Pancreas (tissue), 10 donors: ENCODE data around the gene CIB4. TPM values are rescaled to one million over a fixed set of nuclear protein-coding genes. Genes with fewer than 3 reads are reported as not detected.

Experiments
- ATAC-seq, 4 donors: fragments of 200-7000 bp; cut with Tn5 transposase; one replicate each; pipeline versions ENCODE4 v1.8.0 to v1.9.1; 2020; ENCODE audit warnings: mild to moderate bottlenecking in 4 of 4, moderate library complexity in 4 of 4
- DNase-seq, 6 donors: peaks; one replicate each; pipeline ENCODE4 v3.0.0-alpha.2; 2020
- FAIRE-seq: peaks from 2 replicates; lab custom pipeline; 2012; peaks lifted over from hg19 to GRCh38; lab: Jason Lieb, UNC
- H3K27ac ChIP-seq, 4 donors: fragments of 200-600 bp; sonication (generic); 1 replicate in 3 of 4; 2 replicates in 1 of 4; pipeline versions ENCODE4 v1.5.0 to v1.8.0; 2020
- H3K27me3 ChIP-seq, 4 donors: fragments of 200-600 bp; one replicate each; pipeline ENCODE4 v1.8.0; 2021
- H3K36me3 ChIP-seq, 3 donors: fragments of 200-600 bp; sonication (generic) in 1 of 3; one replicate each; pipeline versions ENCODE4 v1.5.0 to v1.8.0; 2020 to 2021
- H3K4me1 ChIP-seq, 3 donors: fragments of 200-600 bp; one replicate each; pipeline ENCODE4 v1.8.0; 2021
- H3K4me3 ChIP-seq, 4 donors: fragments of 200-600 bp; sonication (generic) in 2 of 4; one replicate each; pipeline versions ENCODE4 v1.5.0 to v1.8.0; 2020 to 2021
- H3K9me3 ChIP-seq, 4 donors: fragments of 200-600 bp; one replicate each; pipeline ENCODE4 v1.8.0; 2021
- WGBS, 2 donors: extraction: QIAGEN DNeasy Blood & Tissue Kit; methylation state at CpG; one replicate each; pipeline ENCODE4 v1.1.7; 2013; 5-methylcytosine and 5-hydroxymethylcytosine counted together
- intact Hi-C, 3 donors: fragments of 100-400 bp; cut with DNase I; formaldehyde crosslinking; loops; one replicate each; pipeline versions ENCODE4 v1.11.1 to v1.14.2; 2022
- polyA plus RNA-seq, 2 donors: library from polyadenylated mRNA; stranded (reverse); fragments of 200-250 nt; gene quantifications; one replicate each; pipeline ENCODE4 v1.2.3, GENCODE V29; 2013
- total RNA-seq, 6 donors: library from RNA; stranded (reverse); fragmentation: NEBNext Ultra II Directional in 4 of 6; extraction: Animal tissue kit (Norgen Biotek cat#: 25700) in 4 of 6; gene quantifications; one replicate each; pipeline versions ENCODE4 v1.2.1 to v1.2.4, GENCODE V29; 2021 to 2023
- TF ChIP-seq, protein P1 (sequence below), 4 donors: fragments of 200-600 bp; sonication (generic) in 3 of 4; IDR thresholded peaks; one replicate each; pipeline versions ENCODE4 v1.5.0 to v1.8.0; 2021; ENCODE audit warnings: antibody characterized with exemption in 4 of 4
- donor health status: healthy with polysubstance abuse.
- donor health status: DM: no; HTN: no; CAD: no; lungs with moderate emphysema.
- donor health status: DM: no; HTN: no; CAD: no.
- donor health status: control.
- donor health status: control.
- donor health status: Bipolar disorder and iron deficiency.
- donor health status: DM: yes; HTN: yes; CAD: no.
- donor health status: DM: no; HTN: no; CAD: no.
- donor health status: DM: no; HTN: no; CAD: no.
- donor health status: DM: yes; HTN: yes; CAD: no.

CIB4 gene
- total and polyA plus RNA-seq, 8 donors, result 0.19 to 0.62 (median 0.31) TPM; not detected in 3

- ATAC-seq, result peak; percentile 66 to 80 (median 73)
- intact Hi-C loops, result no loop called here
- Histone ChIP-seq H3K4me1 (peaks cover 0 to 7% (median 0%) of the 10 kb centered on the region in 3 donors), H3K27me3 (no peaks in the 10 kb centered on the region), H3K36me3 (no peaks in the 10 kb centered on the region), H3K9me3 (no peaks in the 10 kb centered on the region), H3K4me3 (peak overlapping the region; percentile 21 to 54 (median 32)), H3K27ac (peak overlapping the region; percentile 23 to 67 (median 48))
- FAIRE-seq, result no peak
- 8% methylated on average over 28 of the region's 28 CpGs for WGBS, 2 donors
- TF ChIP-seq, protein P1, sequence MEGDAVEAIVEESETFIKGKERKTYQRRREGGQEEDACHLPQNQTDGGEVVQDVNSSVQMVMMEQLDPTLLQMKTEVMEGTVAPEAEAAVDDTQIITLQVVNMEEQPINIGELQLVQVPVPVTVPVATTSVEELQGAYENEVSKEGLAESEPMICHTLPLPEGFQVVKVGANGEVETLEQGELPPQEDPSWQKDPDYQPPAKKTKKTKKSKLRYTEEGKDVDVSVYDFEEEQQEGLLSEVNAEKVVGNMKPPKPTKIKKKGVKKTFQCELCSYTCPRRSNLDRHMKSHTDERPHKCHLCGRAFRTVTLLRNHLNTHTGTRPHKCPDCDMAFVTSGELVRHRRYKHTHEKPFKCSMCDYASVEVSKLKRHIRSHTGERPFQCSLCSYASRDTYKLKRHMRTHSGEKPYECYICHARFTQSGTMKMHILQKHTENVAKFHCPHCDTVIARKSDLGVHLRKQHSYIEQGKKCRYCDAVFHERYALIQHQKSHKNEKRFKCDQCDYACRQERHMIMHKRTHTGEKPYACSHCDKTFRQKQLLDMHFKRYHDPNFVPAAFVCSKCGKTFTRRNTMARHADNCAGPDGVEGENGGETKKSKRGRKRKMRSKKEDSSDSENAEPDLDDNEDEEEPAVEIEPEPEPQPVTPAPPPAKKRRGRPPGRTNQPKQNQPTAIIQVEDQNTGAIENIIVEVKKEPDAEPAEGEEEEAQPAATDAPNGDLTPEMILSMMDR (IDR thresholded peaks at IDR 0.05), result no peak
- peak in 5 of 6 donors; percentile 34 to 66 (median 51) for DNase-seq
Measured at GRCh38 chr2:26562811-26563645, 78.1 kb downstream of the CIB4 start.

DNA sequence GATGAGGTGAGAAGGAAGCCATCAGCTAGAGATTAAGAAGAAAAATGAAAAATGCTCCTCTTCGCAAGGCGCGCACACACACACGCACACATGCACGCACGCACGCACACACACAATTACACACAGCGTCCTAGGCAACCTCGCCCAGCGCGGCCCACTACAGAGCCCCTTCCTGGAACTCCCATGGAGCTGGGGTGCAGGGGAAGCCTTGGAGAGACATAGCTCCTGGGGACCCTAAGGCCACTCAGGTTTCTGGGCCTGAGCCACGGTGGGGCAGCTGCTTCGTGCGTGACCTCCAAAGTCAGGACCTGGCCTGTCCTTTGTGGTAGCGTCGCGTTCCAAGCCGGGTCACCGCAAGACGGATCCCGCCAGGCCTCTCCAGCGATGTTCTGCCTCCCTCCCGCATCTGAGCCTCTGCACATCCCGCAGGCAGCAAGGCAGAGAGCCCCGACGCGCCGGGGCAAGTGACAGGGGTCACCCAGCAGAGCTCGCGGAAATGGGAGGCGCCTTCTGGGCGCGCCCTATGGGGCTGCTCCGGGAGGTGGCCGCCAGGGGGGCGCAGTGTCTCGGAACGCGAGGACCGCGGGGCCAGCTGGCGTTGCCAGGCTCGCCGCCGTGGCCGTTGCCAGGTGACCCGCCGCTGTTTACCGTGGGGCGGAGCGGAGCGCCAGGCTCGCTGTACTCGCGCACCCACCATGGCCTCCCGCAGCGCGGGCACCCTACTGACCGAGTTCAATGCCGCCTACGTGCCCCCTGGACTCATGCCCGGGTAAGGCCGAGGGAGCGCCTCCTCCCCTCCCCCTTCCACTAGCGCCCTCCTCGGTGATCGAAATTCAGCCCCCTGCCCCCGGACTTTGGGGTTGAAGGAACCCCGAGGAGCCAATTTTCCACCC, 79.0 kb downstream of the CIB4 start:
- intact Hi-C loops, result no loop called here
- ATAC-seq, result peak; percentile 90 to 95 (median 94)
- WGBS, 2 donors, result 18 to 20% methylated on average over 63 to 69 of the region's 69 CpGs
- no peaks in the 10 kb centered on the region for H3K9me3 ChIP-seq
- H3K36me3 ChIP-seq, result no peaks in the 10 kb centered on the region
- FAIRE-seq, result no peak
- DNase-seq, result peak; percentile 72 to 92 (median 78)
- TF ChIP-seq, protein P1 (IDR thresholded peaks at IDR 0.05), result peak in 1 of 4 donors; percentile 29
- peak overlapping the region; percentile 23 to 67 (median 48) for H3K27ac ChIP-seq
- H3K4me1 ChIP-seq, result peaks cover 0 to 7% (median 0%) of the 10 kb centered on the region in 3 donors
- H3K4me3 ChIP-seq, result peak overlapping the region; percentile 21 to 54 (median 32)
- no peaks in the 10 kb centered on the region for H3K27me3 ChIP-seq

- H3K4me1 ChIP-seq, result peaks cover 0 to 7% (median 0%) of the 10 kb centered on the region in 3 donors
- FAIRE-seq (no peak), DNase-seq (peak in 1 of 6 donors; percentile 34), ATAC-seq (no peak)
- H3K9me3 ChIP-seq, result no peaks in the 10 kb centered on the region
- H3K4me3 ChIP-seq, result no peak overlapping the region
- WGBS, 2 donors, result 95 to 99% methylated on average over 8 of the region's 8 CpGs
- H3K27me3 ChIP-seq, result no peaks in the 10 kb centered on the region
- no peaks in the 10 kb centered on the region for H3K36me3 ChIP-seq
- H3K27ac ChIP-seq, result no peak overlapping the region
- TF ChIP-seq, protein P1 (IDR thresholded peaks at IDR 0.05), result no peak
- intact Hi-C loops, result no loop called here
Measured at GRCh38 chr2:26561376-26561775, 79.8 kb downstream of the CIB4 start.

GRCh38 chr2:26560892-26561291, 80.3 kb downstream of the CIB4 start:
- Histone ChIP-seq H3K9me3 (no peaks in the 10 kb centered on the region), H3K27me3 (no peaks in the 10 kb centered on the region)

More at GRCh38 chr2:26560892-26561291, 80.3 kb downstream of the CIB4 start:
- ATAC-seq (no peak), DNase-seq (peak in 1 of 6 donors; percentile 29), FAIRE-seq (no peak)
- Histone ChIP-seq H3K36me3 (no peaks in the 10 kb centered on the region), H3K27ac (no peak overlapping the region), H3K4me1 (peaks cover 0 to 7% (median 0%) of the 10 kb centered on the region in 3 donors), H3K4me3 (no peak overlapping the region)
- 89 to 96% methylated on average over 3 of the region's 3 CpGs for WGBS, 2 donors
- TF ChIP-seq, protein P1 (IDR thresholded peaks at IDR 0.05), result no peak
- intact Hi-C loops, result no loop called here
